HEK293T (cell line): ENCODE measurements around the gene MAD1L1.

Source experiments
- ARNT ChIP-seq: fragments of 450-650 bp; IDR thresholded peaks from 2 replicates; pipeline ENCODE4 v1.6.1; 2017; ENCODE audit warnings: mild to moderate bottlenecking
- BHLHE40 ChIP-seq: fragments of 450-650 bp; IDR thresholded peaks from 2 replicates; pipeline ENCODE4 v1.6.1; 2016; ENCODE audit warnings: mild to moderate bottlenecking, moderate library complexity, borderline replicate concordance
- CTBP1 ChIP-seq: fragments of 450-650 bp; IDR thresholded peaks from 2 replicates; pipeline ENCODE4 v1.6.1; 2016; ENCODE audit warnings: borderline replicate concordance
- ELF4 ChIP-seq: fragments of 450-650 bp; IDR thresholded peaks from 2 replicates; pipeline ENCODE4 v1.6.1; 2017; ENCODE audit warnings: antibody characterized with exemption
- FOXA1 ChIP-seq: fragments of 450-650 bp; IDR thresholded peaks from 2 replicates; pipeline ENCODE4 v1.6.1; 2016; ENCODE audit warnings: mild to moderate bottlenecking
- FOXK2 ChIP-seq: fragments of 450-650 bp; IDR thresholded peaks from 2 replicates; pipeline ENCODE4 v1.6.1; 2016; ENCODE audit warnings: mild to moderate bottlenecking
- FOXM1 ChIP-seq: fragments of 450-650 bp; IDR thresholded peaks from 2 replicates; pipeline ENCODE4 v1.6.1; 2017; ENCODE audit warnings: mild to moderate bottlenecking, borderline replicate concordance
- HDGF ChIP-seq: fragments of 450-650 bp; IDR thresholded peaks from 2 replicates; pipeline ENCODE4 v1.6.1; 2017; ENCODE audit warnings: antibody characterized with exemption, borderline replicate concordance
- LEF1 ChIP-seq: fragments of 450-650 bp; IDR thresholded peaks from 2 replicates; pipeline ENCODE4 v1.6.1; 2017; ENCODE audit warnings: mild to moderate bottlenecking, borderline replicate concordance
- NFRKB ChIP-seq: fragments of 450-650 bp; IDR thresholded peaks from 2 replicates; pipeline ENCODE4 v1.6.1; 2016; ENCODE audit warnings: mild to moderate bottlenecking, moderate library complexity
- SUZ12 ChIP-seq: fragments of 450-650 bp; IDR thresholded peaks from 2 replicates; pipeline ENCODE4 v1.6.1; 2016; ENCODE audit warnings: mild to moderate bottlenecking
- TARDBP ChIP-seq: fragments of 450-650 bp; IDR thresholded peaks from 2 replicates; pipeline ENCODE4 v1.6.1; 2016
- TF ChIP-seq, protein P1 (sequence below): fragments of 450-650 bp; IDR thresholded peaks from 2 replicates; pipeline ENCODE4 v1.6.1; 2016

DNA sequence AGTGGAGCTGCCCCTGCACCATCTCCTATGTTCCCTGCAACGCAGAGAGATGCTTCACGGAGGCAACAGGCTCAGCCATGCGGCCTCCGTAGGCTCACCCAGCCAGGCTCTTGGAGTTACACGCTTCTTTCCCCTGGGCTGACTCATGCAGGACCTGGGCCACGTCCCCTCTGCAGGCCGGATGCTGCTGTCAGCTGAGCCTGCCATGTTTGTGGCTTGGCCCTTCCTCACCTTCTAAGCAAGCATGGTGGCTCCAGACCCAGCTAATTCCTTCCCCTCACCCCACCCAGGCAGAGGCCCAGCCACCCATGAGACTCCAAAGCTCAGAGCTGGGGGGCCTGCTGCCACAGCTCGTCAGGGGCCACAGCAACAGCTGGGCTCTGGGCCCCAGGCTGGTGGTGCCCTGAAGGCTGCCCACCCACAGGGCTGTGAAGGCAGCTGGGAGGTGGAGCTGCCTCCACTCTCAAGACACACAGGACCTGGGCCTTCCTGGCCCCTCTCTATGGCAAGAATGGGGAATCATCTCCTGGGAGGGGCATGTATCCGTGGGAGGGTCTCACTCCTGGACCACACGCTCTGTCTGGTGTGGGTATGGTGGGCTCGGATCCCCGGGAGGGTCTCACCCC lies 343.1 kb downstream of the MAD1L1 start:
- no peak for TF ChIP-seq BHLHE40
- no peak for TF ChIP-seq LEF1
- no peak for TF ChIP-seq FOXA1
- no peak for TF ChIP-seq ELF4
- TF ChIP-seq, protein P1, sequence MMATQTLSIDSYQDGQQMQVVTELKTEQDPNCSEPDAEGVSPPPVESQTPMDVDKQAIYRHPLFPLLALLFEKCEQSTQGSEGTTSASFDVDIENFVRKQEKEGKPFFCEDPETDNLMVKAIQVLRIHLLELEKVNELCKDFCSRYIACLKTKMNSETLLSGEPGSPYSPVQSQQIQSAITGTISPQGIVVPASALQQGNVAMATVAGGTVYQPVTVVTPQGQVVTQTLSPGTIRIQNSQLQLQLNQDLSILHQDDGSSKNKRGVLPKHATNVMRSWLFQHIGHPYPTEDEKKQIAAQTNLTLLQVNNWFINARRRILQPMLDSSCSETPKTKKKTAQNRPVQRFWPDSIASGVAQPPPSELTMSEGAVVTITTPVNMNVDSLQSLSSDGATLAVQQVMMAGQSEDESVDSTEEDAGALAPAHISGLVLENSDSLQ = no peak
- TF ChIP-seq FOXM1 = no peak
- TF ChIP-seq CTBP1 = no peak
- no peak for TF ChIP-seq SUZ12
- TF ChIP-seq ARNT = no peak
- no peak for TF ChIP-seq FOXK2
- TF ChIP-seq NFRKB = no peak
- no peak for TF ChIP-seq TARDBP
- no peak for TF ChIP-seq HDGF
